Measurements from ENCODE around the gene EGFR. TPM values are rescaled to one million over a fixed set of nuclear protein-coding genes. Genes with fewer than 3 reads are reported as not detected.

Gene EGFR
- total RNA-seq, 1 donor from 2014 or later, result 19.4 TPM

DNA sequence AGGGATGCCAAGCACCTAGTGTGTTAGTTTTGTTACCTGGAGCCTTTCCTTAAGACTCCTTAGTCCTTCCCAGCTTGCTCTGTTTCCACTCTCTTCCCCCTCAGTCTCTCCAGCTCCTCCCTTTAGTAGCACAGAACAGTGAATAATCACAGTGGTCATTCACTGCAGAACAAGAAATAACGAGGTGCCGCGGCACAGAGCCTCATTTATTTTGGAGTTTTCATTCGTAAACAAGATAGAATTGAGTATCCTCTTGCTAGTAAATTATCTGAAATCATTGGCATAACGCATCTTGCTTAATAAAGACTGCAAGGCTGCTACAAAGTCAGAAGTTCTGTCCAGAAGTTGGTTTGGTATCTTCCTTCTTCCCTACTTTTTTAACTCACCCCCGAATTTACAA lies 217.0 kb downstream of the EGFR start:
- Mint-ChIP-seq H3K27ac (no peak overlapping the region), H3K4me1 (no peaks in the 10 kb centered on the region), H3K4me3 (no peak overlapping the region), H3K9me3 (peaks cover 3% of the 10 kb centered on the region), H3K36me3 (no peaks in the 10 kb centered on the region), H3K27me3 (ENCODE audit: low read depth) (peaks cover 25% of the 10 kb centered on the region)
- DNase-seq (ENCODE audit: low spot score in 2 of 2, unreplicated experiment in 2 of 2), result no peak
- TF ChIP-seq, protein P1, sequence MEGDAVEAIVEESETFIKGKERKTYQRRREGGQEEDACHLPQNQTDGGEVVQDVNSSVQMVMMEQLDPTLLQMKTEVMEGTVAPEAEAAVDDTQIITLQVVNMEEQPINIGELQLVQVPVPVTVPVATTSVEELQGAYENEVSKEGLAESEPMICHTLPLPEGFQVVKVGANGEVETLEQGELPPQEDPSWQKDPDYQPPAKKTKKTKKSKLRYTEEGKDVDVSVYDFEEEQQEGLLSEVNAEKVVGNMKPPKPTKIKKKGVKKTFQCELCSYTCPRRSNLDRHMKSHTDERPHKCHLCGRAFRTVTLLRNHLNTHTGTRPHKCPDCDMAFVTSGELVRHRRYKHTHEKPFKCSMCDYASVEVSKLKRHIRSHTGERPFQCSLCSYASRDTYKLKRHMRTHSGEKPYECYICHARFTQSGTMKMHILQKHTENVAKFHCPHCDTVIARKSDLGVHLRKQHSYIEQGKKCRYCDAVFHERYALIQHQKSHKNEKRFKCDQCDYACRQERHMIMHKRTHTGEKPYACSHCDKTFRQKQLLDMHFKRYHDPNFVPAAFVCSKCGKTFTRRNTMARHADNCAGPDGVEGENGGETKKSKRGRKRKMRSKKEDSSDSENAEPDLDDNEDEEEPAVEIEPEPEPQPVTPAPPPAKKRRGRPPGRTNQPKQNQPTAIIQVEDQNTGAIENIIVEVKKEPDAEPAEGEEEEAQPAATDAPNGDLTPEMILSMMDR (IDR thresholded peaks at IDR 0.05; ENCODE audit: unreplicated experiment), result no peak

DNA sequence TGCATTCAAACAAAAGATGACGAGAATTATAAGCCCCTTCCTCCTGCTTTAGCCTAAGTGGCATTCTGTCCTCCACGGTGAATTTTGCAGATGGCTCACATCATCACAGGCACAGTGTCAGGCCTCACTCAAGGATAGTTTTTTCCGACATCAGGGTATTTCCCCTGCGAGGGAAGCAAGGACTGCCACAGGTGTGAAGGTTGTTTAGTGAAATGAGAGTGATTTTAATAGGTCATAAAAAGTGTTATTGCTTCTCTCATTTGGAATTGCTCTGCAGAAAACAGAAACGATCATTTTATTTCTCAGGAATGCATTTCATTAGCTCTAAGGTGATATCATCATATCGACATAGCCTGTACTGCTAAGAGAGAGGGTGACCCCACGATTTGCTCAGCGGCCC lies 217.7 kb downstream of the EGFR start:
- no peaks in the 10 kb centered on the region for H3K36me3 Mint-ChIP-seq
- TF ChIP-seq, protein P1 (IDR thresholded peaks at IDR 0.05; ENCODE audit: unreplicated experiment), result no peak
- H3K4me1 Mint-ChIP-seq, result no peaks in the 10 kb centered on the region
- no peak overlapping the region for H3K4me3 Mint-ChIP-seq
- H3K9me3 Mint-ChIP-seq, result no peaks in the 10 kb centered on the region
- H3K27ac Mint-ChIP-seq, result no peak overlapping the region
- peaks cover 21% of the 10 kb centered on the region for H3K27me3 Mint-ChIP-seq (ENCODE audit: low read depth)
- no peak for DNase-seq (ENCODE audit: low spot score in 2 of 2, unreplicated experiment in 2 of 2)

DNA sequence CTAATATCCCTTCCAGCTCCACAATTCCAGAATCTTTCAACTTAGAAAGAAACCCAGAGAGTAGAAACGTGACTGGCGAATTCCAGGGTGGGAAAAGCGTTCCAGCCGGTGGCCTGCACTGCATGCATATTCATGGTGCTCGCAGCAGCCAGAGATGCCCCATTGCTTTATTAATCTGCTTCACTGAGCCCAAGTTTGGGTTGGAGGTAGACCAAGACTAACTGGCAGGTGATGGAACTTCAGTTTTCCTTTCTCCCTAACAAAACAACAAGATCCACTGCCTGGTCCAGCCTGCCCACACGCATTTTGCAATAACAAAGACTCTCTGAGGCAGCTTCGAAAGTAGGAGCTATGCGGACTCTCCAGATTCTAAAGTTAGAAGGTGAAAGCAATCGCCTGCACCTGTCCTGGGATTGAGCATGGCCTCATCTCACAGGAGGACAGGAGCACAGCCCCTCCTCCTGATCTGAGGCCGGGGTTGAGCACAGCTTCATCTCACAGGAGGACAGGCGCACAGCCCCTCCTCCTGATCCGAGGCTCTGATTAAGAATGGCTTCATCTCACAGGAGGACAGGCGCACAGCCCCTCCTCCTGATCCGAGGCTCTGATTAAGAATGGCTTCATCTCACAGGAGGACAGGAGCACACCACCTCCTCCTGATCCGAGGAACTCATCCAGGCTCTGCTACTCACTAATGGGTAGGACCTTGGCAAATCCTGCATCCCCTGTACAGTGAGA lies 218.5 kb downstream of the EGFR start:
- no peak overlapping the region for H3K27ac Mint-ChIP-seq
- DNase-seq (ENCODE audit: low spot score in 2 of 2, unreplicated experiment in 2 of 2), result no peak
- no peaks in the 10 kb centered on the region for H3K36me3 Mint-ChIP-seq
- H3K27me3 Mint-ChIP-seq (ENCODE audit: low read depth), result peaks cover 19% of the 10 kb centered on the region
- H3K9me3 Mint-ChIP-seq, result no peaks in the 10 kb centered on the region
- TF ChIP-seq, protein P1 (IDR thresholded peaks at IDR 0.05; ENCODE audit: unreplicated experiment), result no peak
- no peak overlapping the region for H3K4me3 Mint-ChIP-seq
- H3K4me1 Mint-ChIP-seq, result no peaks in the 10 kb centered on the region

DNA sequence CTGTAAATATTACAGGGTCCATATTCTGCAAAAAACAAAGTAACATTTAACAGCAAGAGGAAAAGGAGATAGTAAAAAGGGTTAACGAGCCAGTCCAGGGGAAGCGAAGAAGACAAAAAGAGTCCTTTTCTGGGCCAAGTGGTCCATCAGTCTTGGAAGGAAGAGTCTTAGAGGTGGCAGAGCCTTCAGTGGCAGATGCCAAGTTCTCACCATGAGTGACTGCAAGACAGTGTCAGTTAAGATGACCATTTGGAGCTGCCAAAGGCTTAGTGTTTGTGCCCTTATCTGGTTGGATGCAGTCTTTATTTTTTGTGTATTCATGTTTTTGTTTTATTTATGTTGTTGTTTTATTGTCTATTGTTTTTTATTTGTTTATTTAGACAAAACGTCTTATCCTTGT lies 220.6 kb downstream of the EGFR start:
- Mint-ChIP-seq H3K4me3 (no peak overlapping the region), H3K9me3 (no peaks in the 10 kb centered on the region), H3K27ac (no peak overlapping the region), H3K4me1 (no peaks in the 10 kb centered on the region), H3K27me3 (ENCODE audit: low read depth) (peaks cover 19% of the 10 kb centered on the region), H3K36me3 (no peaks in the 10 kb centered on the region)
- DNase-seq (ENCODE audit: low spot score in 2 of 2, unreplicated experiment in 2 of 2), result no peak
- TF ChIP-seq, protein P1 (IDR thresholded peaks at IDR 0.05; ENCODE audit: unreplicated experiment), result no peak

DNA sequence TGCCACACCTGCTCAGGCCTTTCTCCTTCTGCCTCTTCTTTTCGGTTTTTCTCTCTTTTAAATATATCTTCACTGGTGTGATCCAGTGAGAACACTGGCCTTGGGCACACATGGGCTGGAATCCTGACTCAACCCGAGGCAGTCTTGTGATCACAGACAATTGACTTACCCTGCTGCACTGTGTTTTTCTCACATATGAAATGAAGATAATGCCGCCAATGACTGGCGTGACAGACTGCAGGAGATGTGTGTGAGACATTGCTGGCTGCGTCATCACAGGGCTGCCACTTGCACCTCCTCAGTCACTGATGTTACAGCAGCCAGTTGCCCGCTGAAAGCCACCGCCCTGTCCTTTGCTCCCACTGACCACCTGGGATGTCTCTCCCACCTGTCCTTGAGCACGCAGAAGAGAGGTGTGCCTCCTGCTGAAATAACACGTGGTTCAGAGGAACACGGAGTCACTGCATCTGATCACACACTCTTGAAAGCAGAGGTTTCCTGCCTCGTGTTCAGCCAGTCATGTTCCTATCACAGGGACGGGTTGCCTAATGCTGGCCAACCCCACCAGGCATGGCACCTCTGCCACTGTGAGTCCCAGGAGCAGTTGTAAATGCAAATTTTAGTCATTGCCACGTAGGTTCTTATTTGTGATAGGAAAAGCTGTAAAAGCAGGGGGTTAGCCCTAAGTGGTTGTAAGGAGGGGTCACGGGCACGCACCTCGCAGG lies 221.8 kb downstream of the EGFR start:
- Mint-ChIP-seq H3K36me3 (no peaks in the 10 kb centered on the region), H3K4me1 (no peaks in the 10 kb centered on the region), H3K4me3 (no peak overlapping the region), H3K27me3 (ENCODE audit: low read depth) (peaks cover 17% of the 10 kb centered on the region), H3K9me3 (no peaks in the 10 kb centered on the region), H3K27ac (no peak overlapping the region)
- no peak for DNase-seq (ENCODE audit: low spot score in 2 of 2, unreplicated experiment in 2 of 2)
- TF ChIP-seq, protein P1 (IDR thresholded peaks at IDR 0.05; ENCODE audit: unreplicated experiment), result no peak

All from mesothelial cell of epicardium (in vitro differentiated cells).